Bronchial epithelial cell (primary cell): ENCODE measurements around the gene SLC35A5. TPM values are rescaled to one million over a fixed set of nuclear protein-coding genes. Genes with fewer than 3 reads are reported as not detected.
A peak's percentile ranks its signal among the peaks of the same experiment; 100 is the strongest.
"Not testable (repeated sequence)": the region's sequence is repeated elsewhere in the genome, so short reads cannot be mapped to it uniquely, and the experiment has no call there.

Source experiments
- DNase-seq: peaks from one replicate; pipeline ENCODE4 v3.0.0-alpha.2; 2010; ENCODE audit warnings: low read depth
- FAIRE-seq: peaks from 2 replicates; lab custom pipeline; 2011; peaks lifted over from hg19 to GRCh38; lab: Jason Lieb, UNC
- H3K27me3 ChIP-seq: 2 replicates; pipeline ENCODE4 v1.5.1; 2011; ENCODE audit warnings: low read length; ENCODE audit not compliant: control insufficient read depth, insufficient read depth
- H3K36me3 ChIP-seq: 2 replicates; pipeline ENCODE4 v1.5.1; 2011; ENCODE audit warnings: low read length; ENCODE audit not compliant: control insufficient read depth, insufficient read depth
- H3K4me3 ChIP-seq: 2 replicates; pipeline ENCODE4 v1.5.1; 2011; ENCODE audit warnings: mild to moderate bottlenecking, low read depth, low read length, control low read depth
- CTCF ChIP-seq: IDR thresholded peaks from 2 replicates; pipeline ENCODE4 v1.5.1; 2011; ENCODE audit warnings: mild to moderate bottlenecking, moderate library complexity, low read length, control low read depth, inconsistent platforms; ENCODE audit not compliant: insufficient read depth, severe bottlenecking
- total RNA-seq: library from RNA; depleted of rRNA; stranded (reverse); fragments of >200 nt; gene quantifications from 2 replicates; pipeline ENCODE4 v1.2.1, GENCODE V29; 2014

SLC35A5 gene, protein sequence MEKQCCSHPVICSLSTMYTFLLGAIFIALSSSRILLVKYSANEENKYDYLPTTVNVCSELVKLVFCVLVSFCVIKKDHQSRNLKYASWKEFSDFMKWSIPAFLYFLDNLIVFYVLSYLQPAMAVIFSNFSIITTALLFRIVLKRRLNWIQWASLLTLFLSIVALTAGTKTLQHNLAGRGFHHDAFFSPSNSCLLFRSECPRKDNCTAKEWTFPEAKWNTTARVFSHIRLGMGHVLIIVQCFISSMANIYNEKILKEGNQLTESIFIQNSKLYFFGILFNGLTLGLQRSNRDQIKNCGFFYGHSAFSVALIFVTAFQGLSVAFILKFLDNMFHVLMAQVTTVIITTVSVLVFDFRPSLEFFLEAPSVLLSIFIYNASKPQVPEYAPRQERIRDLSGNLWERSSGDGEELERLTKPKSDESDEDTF
- total RNA-seq = 14.0 and 17.0 TPM in 2 replicates

GRCh38 chr3:112561734-112562529, at the start of gene SLC35A5, which contains the start of gene ATG3:
Gene SLC35A5 (plus strand): TSS chr3:112562045. CDS start chr3:112563404, 1,359 bp downstream.
Gene ATG3 (minus strand): TSS chr3:112561962. CDS start chr3:112561528, 434 bp downstream.
- FAIRE-seq (peak; percentile 7), DNase-seq (peak; percentile 96)
- Histone ChIP-seq H3K4me3 (peak within 1 kb of the TSS; percentile 91), H3K27me3 (no peaks in the 10 kb centered on the region), H3K36me3 (no peaks in the 10 kb centered on the region)
- no peak for TF ChIP-seq CTCF

- no peak for TF ChIP-seq CTCF
- DNase-seq (no peak), FAIRE-seq (no peak)
- no peak overlapping the region for H3K4me3 ChIP-seq
- H3K36me3 ChIP-seq = no peaks in the 10 kb centered on the region
- H3K27me3 ChIP-seq = no peaks in the 10 kb centered on the region
Observed at GRCh38 chr3:112512320-112512719, 49.5 kb upstream of the SLC35A5 start.

GRCh38 chr3:112514527-112515128, 47.2 kb upstream of the SLC35A5 start:
- Histone ChIP-seq H3K27me3 (no peaks in the 10 kb centered on the region), H3K36me3 (no peaks in the 10 kb centered on the region), H3K4me3 (no peak overlapping the region)
- DNase-seq (no peak), FAIRE-seq (no peak)
- no peak for TF ChIP-seq CTCF

- not testable (repeated sequence) for H3K4me3 ChIP-seq, H3K27me3 ChIP-seq, FAIRE-seq, H3K36me3 ChIP-seq
- DNase-seq = peak; percentile 23
Observed at GRCh38 chr3:112518970-112519369, 42.9 kb upstream of the SLC35A5 start.

GRCh38 chr3:112519424-112520001, 42.3 kb upstream of the SLC35A5 start:
- TF ChIP-seq CTCF = peak; percentile 47
- H3K4me3 ChIP-seq = no peak overlapping the region
- peak; percentile 63 for DNase-seq
- no peak for FAIRE-seq
- no peaks in the 10 kb centered on the region for H3K27me3 ChIP-seq
- no peaks in the 10 kb centered on the region for H3K36me3 ChIP-seq

GRCh38 chr3:112524127-112524526, 37.7 kb upstream of the SLC35A5 start:
- not testable (repeated sequence) for H3K4me3 ChIP-seq, DNase-seq, FAIRE-seq, H3K36me3 ChIP-seq, H3K27me3 ChIP-seq
